GM12873 (cell line): ENCODE results near the gene MAP4K1.

ENCODE experiments used
- TF ChIP-seq, protein P1 (sequence below): IDR thresholded peaks from 2 replicates; pipeline ENCODE4 v1.5.1; 2012; ENCODE audit warnings: low read depth, mild to moderate bottlenecking, moderate library complexity, low read length, control low read depth; ENCODE audit not compliant: insufficient read depth; ENCODE audit errors: missing control alignments

Gene MAP4K1

DNA sequence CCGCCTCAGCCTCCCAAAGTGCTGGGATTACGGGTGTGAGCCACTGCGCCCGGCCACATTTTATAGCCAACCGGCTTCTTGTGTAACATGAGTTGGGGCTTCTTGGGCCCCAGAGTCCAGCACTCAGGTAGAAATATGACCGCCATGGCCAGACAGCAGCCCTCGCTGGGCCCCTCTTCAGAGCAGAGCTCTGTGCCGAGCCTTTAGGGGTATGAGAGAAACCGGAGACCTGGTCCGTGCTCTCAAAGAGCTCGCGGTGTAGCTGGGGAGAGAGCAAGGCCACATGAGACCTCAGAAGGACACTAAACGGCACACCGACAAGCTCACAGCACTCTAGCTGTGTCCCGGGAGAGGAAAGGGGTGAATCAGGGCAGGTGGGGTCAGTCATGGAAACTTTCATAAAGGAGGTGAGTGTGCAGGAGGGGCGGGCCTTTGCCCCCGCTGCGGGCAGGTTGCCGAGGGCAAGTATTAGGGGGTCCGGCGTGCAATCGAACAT, 45.5 kb upstream of the MAP4K1 start:
- TF ChIP-seq, protein P1, sequence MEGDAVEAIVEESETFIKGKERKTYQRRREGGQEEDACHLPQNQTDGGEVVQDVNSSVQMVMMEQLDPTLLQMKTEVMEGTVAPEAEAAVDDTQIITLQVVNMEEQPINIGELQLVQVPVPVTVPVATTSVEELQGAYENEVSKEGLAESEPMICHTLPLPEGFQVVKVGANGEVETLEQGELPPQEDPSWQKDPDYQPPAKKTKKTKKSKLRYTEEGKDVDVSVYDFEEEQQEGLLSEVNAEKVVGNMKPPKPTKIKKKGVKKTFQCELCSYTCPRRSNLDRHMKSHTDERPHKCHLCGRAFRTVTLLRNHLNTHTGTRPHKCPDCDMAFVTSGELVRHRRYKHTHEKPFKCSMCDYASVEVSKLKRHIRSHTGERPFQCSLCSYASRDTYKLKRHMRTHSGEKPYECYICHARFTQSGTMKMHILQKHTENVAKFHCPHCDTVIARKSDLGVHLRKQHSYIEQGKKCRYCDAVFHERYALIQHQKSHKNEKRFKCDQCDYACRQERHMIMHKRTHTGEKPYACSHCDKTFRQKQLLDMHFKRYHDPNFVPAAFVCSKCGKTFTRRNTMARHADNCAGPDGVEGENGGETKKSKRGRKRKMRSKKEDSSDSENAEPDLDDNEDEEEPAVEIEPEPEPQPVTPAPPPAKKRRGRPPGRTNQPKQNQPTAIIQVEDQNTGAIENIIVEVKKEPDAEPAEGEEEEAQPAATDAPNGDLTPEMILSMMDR = no peak

DNA sequence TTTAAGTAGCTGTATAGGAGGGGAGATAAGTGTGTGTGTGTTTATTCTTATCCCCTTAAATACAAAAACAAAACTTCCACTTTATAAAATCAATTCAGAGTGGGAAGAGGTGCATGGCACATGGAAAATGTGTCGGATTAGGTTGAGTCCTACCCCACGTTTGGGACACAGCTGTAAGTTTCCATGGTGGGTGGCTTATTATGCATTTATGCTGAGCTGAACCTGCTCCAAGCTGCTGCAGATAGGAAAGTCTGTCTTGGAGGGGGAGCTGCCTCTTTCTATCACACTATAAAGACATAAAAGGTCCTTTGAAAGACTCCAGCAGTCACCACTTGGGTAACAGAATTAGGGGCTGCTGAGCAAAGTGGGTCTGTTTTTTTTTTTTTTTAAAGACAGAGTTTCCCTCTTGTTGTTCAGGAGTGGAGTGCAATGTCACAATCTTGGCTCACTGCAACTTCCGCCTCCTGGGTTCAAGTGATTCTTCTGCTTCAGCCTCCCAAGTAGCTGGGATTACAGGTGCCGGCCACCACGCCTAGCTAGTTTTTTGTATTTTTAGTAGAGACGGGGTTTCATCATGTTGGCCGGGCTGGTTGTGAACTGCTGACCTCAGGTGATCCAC, 44.9 kb upstream of the MAP4K1 start:
- TF ChIP-seq, protein P1 = no peak

DNA sequence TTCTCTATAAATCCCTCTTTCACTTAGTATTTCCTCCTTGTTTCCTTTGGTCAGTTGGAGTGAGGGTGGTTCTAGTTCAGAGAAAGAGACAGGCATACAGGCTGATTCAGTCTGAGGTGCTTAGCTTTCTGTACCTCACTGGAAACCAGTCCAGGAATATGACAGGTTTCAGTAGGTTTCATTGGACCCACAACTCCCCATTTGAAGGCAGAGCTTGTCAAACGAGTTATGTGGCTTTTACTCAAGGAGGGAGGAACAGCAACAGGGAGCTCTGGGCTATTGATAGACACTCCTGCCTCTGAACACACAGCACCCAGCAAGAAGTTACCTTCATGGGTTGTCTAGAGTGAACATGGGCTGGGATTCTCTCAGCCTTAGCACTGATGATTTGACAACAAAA, 44.2 kb upstream of the MAP4K1 start:
- TF ChIP-seq, protein P1 = no peak

DNA sequence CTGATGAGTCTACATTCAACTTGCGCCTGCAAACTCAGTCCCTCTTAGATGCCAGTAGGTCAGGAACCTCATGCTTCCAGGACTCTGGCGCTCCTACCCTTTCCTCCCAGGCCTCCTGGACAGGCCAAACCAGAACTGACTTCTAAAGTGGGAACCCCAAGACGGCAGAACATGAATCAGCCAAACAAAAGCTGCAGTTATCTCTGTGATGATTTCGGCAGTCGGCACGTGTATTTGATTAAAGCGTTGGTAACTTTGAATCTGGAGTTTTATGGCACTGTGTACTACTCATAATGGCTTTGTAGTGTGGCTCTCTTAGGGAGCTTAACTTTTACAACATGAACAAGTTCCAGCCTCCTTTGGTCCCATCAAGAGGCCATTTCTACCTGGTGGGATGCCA, 43.4 kb upstream of the MAP4K1 start:
- TF ChIP-seq, protein P1 = no peak

DNA sequence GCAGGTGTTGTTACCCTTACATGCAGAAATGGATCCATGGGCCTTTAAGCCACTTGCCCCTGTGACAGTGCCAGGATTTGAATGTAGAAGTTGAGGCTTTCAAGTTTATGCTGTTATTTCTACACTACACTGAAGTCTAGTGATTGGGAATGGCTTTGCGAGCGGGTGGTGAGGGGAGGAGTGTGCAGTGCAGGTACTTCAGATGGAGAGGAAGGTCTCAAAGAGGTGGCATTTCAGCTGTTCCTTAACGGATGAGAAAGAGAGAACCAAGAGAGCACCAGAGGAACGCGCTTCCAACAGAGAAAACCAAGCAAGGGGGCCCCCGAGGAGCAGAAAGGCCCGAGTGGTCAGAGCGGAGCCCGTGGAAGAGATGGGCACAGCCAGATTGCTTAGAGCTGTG, 43.0 kb upstream of the MAP4K1 start:
- TF ChIP-seq, protein P1 = no peak

DNA sequence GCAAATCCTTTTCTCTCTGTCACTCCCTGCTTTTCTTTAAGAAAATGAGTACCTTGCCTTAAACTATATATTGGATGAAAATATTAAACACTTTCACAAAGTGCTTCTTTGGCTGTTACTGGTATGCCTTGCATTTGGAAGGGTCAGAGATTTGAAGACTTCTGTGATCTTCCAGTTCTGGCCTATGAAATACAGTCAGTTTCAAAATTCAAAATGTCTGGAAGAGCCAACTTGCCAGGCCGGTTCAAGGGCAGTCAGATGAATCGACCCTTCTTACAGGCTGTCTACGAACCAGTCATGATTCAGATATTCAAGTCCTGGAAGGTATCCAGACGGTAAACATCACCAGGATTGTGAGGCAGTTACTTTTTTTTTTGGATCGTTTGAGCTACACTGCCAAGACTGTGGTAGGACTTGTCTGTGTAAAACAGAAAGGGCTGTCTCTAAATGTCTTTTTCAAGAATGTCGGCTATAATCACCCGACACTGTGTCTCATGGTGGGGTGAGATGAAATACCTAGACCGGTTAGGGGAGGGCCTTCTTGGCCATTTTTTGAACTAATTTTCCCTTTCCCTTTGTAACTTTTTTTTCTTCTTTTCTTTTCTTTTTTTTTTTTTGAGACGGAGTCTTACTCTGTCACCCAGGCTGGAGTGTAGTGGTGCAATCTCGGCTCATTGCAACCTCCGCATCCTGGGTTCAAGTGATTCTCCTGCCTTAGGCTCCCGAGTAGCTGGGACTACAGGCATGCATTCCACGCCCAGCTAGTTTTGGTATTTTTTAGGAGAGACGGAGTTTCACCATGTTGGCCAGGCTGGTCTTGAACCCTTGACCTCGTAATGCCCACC, 40.9 kb upstream of the MAP4K1 start:
- TF ChIP-seq, protein P1 = no peak

DNA sequence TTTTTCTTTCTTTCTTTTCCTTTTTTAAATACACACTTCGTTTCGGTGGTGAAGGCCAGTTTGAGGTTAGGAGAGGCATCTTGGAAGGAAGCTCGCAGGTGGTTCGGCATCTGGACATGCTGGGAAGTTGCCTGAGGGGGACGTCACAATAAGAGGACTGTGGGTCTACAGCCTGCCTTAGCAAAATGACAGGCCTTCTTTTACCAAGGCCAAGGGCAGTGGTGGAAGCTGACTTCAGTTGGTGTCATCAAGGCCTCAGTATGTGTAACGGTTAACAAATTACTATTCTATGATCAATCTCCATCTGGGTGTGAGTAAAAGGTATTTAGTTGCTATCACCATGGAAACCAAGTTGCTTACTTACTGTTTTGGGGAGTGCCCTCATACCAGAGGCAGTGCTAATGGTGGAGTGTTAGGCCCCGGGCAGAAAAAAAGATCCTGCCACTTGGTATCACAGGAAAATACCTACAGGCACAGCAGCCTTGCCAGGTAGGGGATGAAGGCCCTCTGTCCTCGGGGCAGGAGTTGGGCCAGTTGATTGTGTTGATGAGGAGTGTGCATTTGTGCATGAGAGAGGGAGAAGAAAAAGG, 40.0 kb upstream of the MAP4K1 start:
- TF ChIP-seq, protein P1 = no peak
